Measurements from ENCODE around the gene SH3RF2.

- TF ChIP-seq CTCF (IDR thresholded peaks at IDR 0.05) (no peak), EZH2 (IDR thresholded peaks at IDR 0.05) (no peak), EZH2phosphoT487 (IDR thresholded peaks at IDR 0.05) (no peak)
Measured at GRCh38 chr5:145975001-145975360, 38.6 kb downstream of the SH3RF2 start.

Data from neural progenitor cell (in vitro differentiated cells).